IMR-90 (cell line): ENCODE results near the gene ATP10B. TPM values are rescaled to one million over a fixed set of nuclear protein-coding genes. Genes with fewer than 3 reads are reported as not detected.

Experiments
- ATAC-seq: fragments of 200-7000 bp; cut with Tn5 transposase; 2 replicates; pipeline ENCODE4 v1.9.1; 2020; ENCODE audit warnings: low read depth, mild to moderate bottlenecking, moderate library complexity
- BruUV-seq: library from RNA; stranded (reverse); fragments of 400-500 nt; replicated peaks from 2 replicates; lab custom pipeline; 2021; lab: Mats Ljungman, UMichigan
- CTCF ChIA-PET: fragments of 300-600 bp; formaldehyde crosslinking; extraction: SDS; loops from one replicate; lab custom pipeline; 2021; ENCODE audit warnings: antibody characterized with exemption; lab: Yijun Ruan, JAX
- POLR2A ChIA-PET: fragments of 300-600 bp; sonication (Branson Sonifier 250); formaldehyde crosslinking; loops from one replicate; lab custom pipeline; 2022; ENCODE audit warnings: antibody characterized with exemption; ENCODE audit not compliant: unreplicated experiment; lab: Charles Lee
- DNase-seq: peaks from one replicate; pipeline ENCODE4 v3.0.0; 2013
- H2AFZ ChIP-seq: replicated peaks from 2 replicates; pipeline ENCODE3; 2013; ENCODE audit warnings: low read length, mild to moderate bottlenecking; ENCODE audit not compliant: poor library complexity
- H2AK5ac ChIP-seq: 2 replicates; pipeline ENCODE4 v1.6.1; 2013; ENCODE audit warnings: low read depth, low read length, inconsistent platforms
- H2AK9ac ChIP-seq: replicated peaks from 2 replicates; pipeline ENCODE3; 2013; ENCODE audit warnings: mild to moderate bottlenecking, low read depth, low read length, moderate library complexity; ENCODE audit not compliant: poor library complexity
- H2BK120ac ChIP-seq: 2 replicates; pipeline ENCODE4 v1.6.1; 2013; ENCODE audit warnings: low read depth, low read length, inconsistent platforms
- H2BK15ac ChIP-seq: 3 replicates; pipeline ENCODE4 v1.6.1; 2013; ENCODE audit warnings: low read depth, low read length, inconsistent platforms
- H2BK20ac ChIP-seq: 2 replicates; pipeline ENCODE4 v1.6.1; 2013; ENCODE audit warnings: low read depth, mild to moderate bottlenecking, inconsistent platforms, low read length, moderate library complexity
- H2BK5ac ChIP-seq: 2 replicates; pipeline ENCODE4 v1.6.1; 2013; ENCODE audit warnings: mild to moderate bottlenecking, low read depth, low read length, inconsistent platforms; ENCODE audit not compliant: poor library complexity, severe bottlenecking
- H3K14ac ChIP-seq: replicated peaks from 2 replicates; pipeline ENCODE4 v1.6.1; 2013; ENCODE audit warnings: low read depth, low read length, inconsistent platforms
- H3K18ac ChIP-seq: 2 replicates; pipeline ENCODE4 v1.6.1; 2013; ENCODE audit warnings: low read depth, low read length, control low read depth
- H3K23ac ChIP-seq: 2 replicates; pipeline ENCODE4 v1.6.1; 2013; ENCODE audit warnings: low read depth, low read length, inconsistent platforms
- H3K27ac ChIP-seq: 2 replicates; pipeline ENCODE4 v1.5.1; 2013; ENCODE audit warnings: mild to moderate bottlenecking, control low read depth, low read length; ENCODE audit not compliant: insufficient read depth
- H3K27me3 ChIP-seq: 2 replicates; pipeline ENCODE4 v1.6.1; 2013; ENCODE audit warnings: low read length; ENCODE audit not compliant: control insufficient read depth, insufficient read depth
- H3K36me3 ChIP-seq: 2 replicates; pipeline ENCODE4 v1.6.1; 2013; ENCODE audit warnings: low read length, mixed read lengths; ENCODE audit not compliant: control insufficient read depth, insufficient read depth
- H3K4ac ChIP-seq: 2 replicates; pipeline ENCODE4 v1.6.1; 2013; ENCODE audit warnings: low read depth, low read length, inconsistent platforms
- H3K4me1 ChIP-seq: 2 replicates; pipeline ENCODE4 v1.6.1; 2013; ENCODE audit warnings: low read length, mixed read lengths; ENCODE audit not compliant: control insufficient read depth, insufficient read depth
- H3K4me2 ChIP-seq: 2 replicates; pipeline ENCODE4 v1.6.1; 2013; ENCODE audit warnings: low read depth, mild to moderate bottlenecking, control low read depth, low read length, moderate library complexity
- H3K4me3 ChIP-seq: 2 replicates; pipeline ENCODE4 v1.5.1; 2013; ENCODE audit warnings: low read depth, mild to moderate bottlenecking, control low read depth, low read length, moderate library complexity; ENCODE audit not compliant: insufficient read depth
- H3K56ac ChIP-seq: 2 replicates; pipeline ENCODE4 v1.6.1; 2013; ENCODE audit warnings: low read length, inconsistent platforms; ENCODE audit not compliant: insufficient read depth; ENCODE audit errors: extremely low read depth
- H3K79me1 ChIP-seq, 2 experiments: 2 replicates each; pipeline ENCODE4 v1.6.1; 2013; ENCODE audit warnings: low read length in 2 of 2, inconsistent platforms in 1 of 2, low read depth in 1 of 2
- H3K9ac ChIP-seq: 2 replicates; pipeline ENCODE4 v1.6.1; 2013; ENCODE audit warnings: low read depth, low read length, control low read depth
- H3K9me1 ChIP-seq: 2 replicates; pipeline ENCODE4 v1.6.1; 2013; ENCODE audit warnings: low read length, inconsistent platforms; ENCODE audit not compliant: insufficient read depth
- H3K9me3 ChIP-seq: 2 replicates; pipeline ENCODE4 v1.6.1; 2013; ENCODE audit warnings: low read length; ENCODE audit not compliant: control insufficient read depth, insufficient read depth
- H4K20me1 ChIP-seq: 2 replicates; pipeline ENCODE4 v1.6.1; 2013; ENCODE audit warnings: low read length, inconsistent platforms; ENCODE audit not compliant: insufficient read depth
- H4K5ac ChIP-seq: 2 replicates; pipeline ENCODE4 v1.6.1; 2013; ENCODE audit warnings: mild to moderate bottlenecking, low read depth, low read length, control low read depth
- H4K8ac ChIP-seq, 2 experiments: 2 replicates each; pipeline ENCODE4 v1.6.1; 2013; ENCODE audit warnings: low read depth in 2 of 2, low read length in 2 of 2, control low read depth in 1 of 2, inconsistent platforms in 1 of 2
- H4K91ac ChIP-seq: 2 replicates; pipeline ENCODE4 v1.6.1; 2013; ENCODE audit warnings: low read depth, low read length, inconsistent platforms; ENCODE audit not compliant: insufficient read depth
- BHLHE40 ChIP-seq: fragments of 150-350 bp; IDR thresholded peaks from 2 replicates; pipeline ENCODE4 v1.6.1; 2016; ENCODE audit warnings: mild to moderate bottlenecking, low read depth, low read length
- CHD1 ChIP-seq: IDR thresholded peaks from 2 replicates; pipeline ENCODE4 v1.6.1; 2012; ENCODE audit warnings: low read depth, low read length, improper control_type of control experiment
- MXI1 ChIP-seq: IDR thresholded peaks from 2 replicates; pipeline ENCODE4 v1.6.1; 2012; ENCODE audit warnings: low read depth, mild to moderate bottlenecking, low read length, moderate library complexity, borderline replicate concordance
- POLR2A ChIP-seq: IDR thresholded peaks from 2 replicates; pipeline ENCODE4 v1.6.1; 2012; ENCODE audit warnings: mild to moderate bottlenecking, low read depth, low read length
- RAD21 ChIP-seq: IDR thresholded peaks from 2 replicates; pipeline ENCODE4 v1.6.1; 2012; ENCODE audit warnings: low read length, improper control_type of control experiment
- RCOR1 ChIP-seq: IDR thresholded peaks from 2 replicates; pipeline ENCODE4 v1.6.1; 2012; ENCODE audit warnings: mild to moderate bottlenecking, low read length, improper control_type of control experiment; ENCODE audit not compliant: insufficient replicate concordance
- RFX5 ChIP-seq: IDR thresholded peaks from 2 replicates; pipeline ENCODE4 v1.8.0; 2012; ENCODE audit warnings: low read depth, mild to moderate bottlenecking, low read length, moderate library complexity
- SMC3 ChIP-seq: fragments of 150-350 bp; IDR thresholded peaks from 2 replicates; pipeline ENCODE4 v1.6.1; 2016; ENCODE audit warnings: low read depth, mild to moderate bottlenecking, antibody characterized with exemption, low read length, moderate library complexity
- dilution Hi-C: fragments of 300-500 bp; cut with HindIII; formaldehyde crosslinking; loops from one replicate; pipeline ENCODE4 v1.14.3; 2018; ENCODE audit warnings: low sequenced_read_pairs; ENCODE audit not compliant: unreplicated experiment
- in situ Hi-C: fragments of 300-500 bp; cut with MboI; formaldehyde crosslinking; loops from 3 replicates; pipeline ENCODE4 v1.14.3; 2019; ENCODE audit warnings: low sequenced_read_pairs, inconsistent platforms, mixed read lengths
- intact Hi-C: fragments of 100-400 bp; cut with micrococcal nuclease; formaldehyde crosslinking; loops from 2 replicates; pipeline ENCODE4 v1.10.0; 2022
- polyA plus RNA-seq, 3 experiments: library from polyadenylated mRNA; depleted of rRNA; stranded (reverse); fragments of >200 nt; gene quantifications; 2 replicates each; pipeline ENCODE4 v1.2.3, GENCODE V29; 2012; ENCODE audit warnings: low replicate concordance in 1 of 3
- total RNA-seq: library from RNA; depleted of rRNA; stranded (reverse); fragments of >200 nt; gene quantifications from 2 replicates; pipeline ENCODE4 v1.2.3, GENCODE V29; 2012
- TF ChIP-seq, protein P1 (sequence below): fragments of 150-350 bp; IDR thresholded peaks from 2 replicates; pipeline ENCODE4 v1.6.1; 2016; ENCODE audit warnings: low read depth, mild to moderate bottlenecking, low read length, moderate library complexity, borderline replicate concordance
- TF ChIP-seq, protein P2 (sequence below): fragments of 150-350 bp; IDR thresholded peaks from 2 replicates; pipeline ENCODE4 v1.6.1; 2017; ENCODE audit warnings: mild to moderate bottlenecking, antibody characterized with exemption, low read length, low read depth

The ATP10B gene
- total and polyA plus RNA-seq, 2 of the 4 experiments (the other 2 are of a cell fraction), result not detected

DNA sequence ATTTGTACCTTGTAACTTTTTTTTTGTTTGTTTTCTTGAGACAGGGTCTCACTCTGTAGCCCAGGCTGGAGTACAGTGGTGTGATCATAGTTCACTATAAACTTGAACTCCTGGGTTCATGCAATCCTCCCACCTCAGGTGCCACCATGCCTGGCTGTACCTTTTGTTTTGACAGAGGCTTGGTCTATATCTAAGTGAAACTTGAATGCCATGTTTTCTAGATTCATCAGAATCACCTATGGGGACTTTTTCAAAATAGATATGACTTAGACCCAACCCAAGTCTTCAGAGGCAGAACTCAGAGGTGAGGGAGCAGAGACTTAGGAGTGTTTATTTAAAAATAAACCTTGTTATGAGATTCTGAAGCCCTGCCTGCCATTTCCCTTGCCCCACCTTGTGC, 301.9 kb downstream of the ATP10B start:
- Histone ChIP-seq H3K79me1 (no peaks in the 10 kb centered on the region), H2AFZ (no peak overlapping the region), H3K4me2 (no peak overlapping the region), H3K9me1 (no peaks in the 10 kb centered on the region), H3K27ac (no peak overlapping the region), H4K5ac (no peak overlapping the region), H2AK9ac (no peak overlapping the region), H3K56ac (no peak overlapping the region), H3K27me3 (no peaks in the 10 kb centered on the region), H4K8ac (no peak overlapping the region), H3K4me3 (no peak overlapping the region), H3K14ac (no peak overlapping the region), H4K20me1 (no peaks in the 10 kb centered on the region), H2BK120ac (no peak overlapping the region), H3K36me3 (no peaks in the 10 kb centered on the region), H3K4me1 (no peaks in the 10 kb centered on the region), H2AK5ac (no peak overlapping the region), H2BK5ac (no peak overlapping the region), H3K23ac (no peak overlapping the region), H3K18ac (no peak overlapping the region), H3K9me3 (no peaks in the 10 kb centered on the region), H3K9ac (no peak overlapping the region), H4K91ac (no peak overlapping the region), H2BK20ac (no peak overlapping the region), H3K4ac (no peak overlapping the region), H2BK15ac (no peak overlapping the region)
- TF ChIP-seq SMC3 (no peak), CHD1 (no peak), MXI1 (no peak), RCOR1 (no peak), RAD21 (no peak), POLR2A (no peak), BHLHE40 (no peak), RFX5 (no peak)
- TF ChIP-seq, protein P1, sequence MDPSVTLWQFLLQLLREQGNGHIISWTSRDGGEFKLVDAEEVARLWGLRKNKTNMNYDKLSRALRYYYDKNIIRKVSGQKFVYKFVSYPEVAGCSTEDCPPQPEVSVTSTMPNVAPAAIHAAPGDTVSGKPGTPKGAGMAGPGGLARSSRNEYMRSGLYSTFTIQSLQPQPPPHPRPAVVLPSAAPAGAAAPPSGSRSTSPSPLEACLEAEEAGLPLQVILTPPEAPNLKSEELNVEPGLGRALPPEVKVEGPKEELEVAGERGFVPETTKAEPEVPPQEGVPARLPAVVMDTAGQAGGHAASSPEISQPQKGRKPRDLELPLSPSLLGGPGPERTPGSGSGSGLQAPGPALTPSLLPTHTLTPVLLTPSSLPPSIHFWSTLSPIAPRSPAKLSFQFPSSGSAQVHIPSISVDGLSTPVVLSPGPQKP, result no peak
- TF ChIP-seq, protein P2, sequence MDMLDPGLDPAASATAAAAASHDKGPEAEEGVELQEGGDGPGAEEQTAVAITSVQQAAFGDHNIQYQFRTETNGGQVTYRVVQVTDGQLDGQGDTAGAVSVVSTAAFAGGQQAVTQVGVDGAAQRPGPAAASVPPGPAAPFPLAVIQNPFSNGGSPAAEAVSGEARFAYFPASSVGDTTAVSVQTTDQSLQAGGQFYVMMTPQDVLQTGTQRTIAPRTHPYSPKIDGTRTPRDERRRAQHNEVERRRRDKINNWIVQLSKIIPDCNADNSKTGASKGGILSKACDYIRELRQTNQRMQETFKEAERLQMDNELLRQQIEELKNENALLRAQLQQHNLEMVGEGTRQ, result no peak
- in situ Hi-C loops (no loop called here), dilution Hi-C loops (no loop called here), intact Hi-C loops (no loop called here)
- CTCF ChIA-PET, result no interaction called here
- ATAC-seq (no peak), DNase-seq (no peak)
- POLR2A ChIA-PET, result no interaction called here
- BruUV-seq, result no TSS peak
